ENCODE measurements around the gene SLC17A4. TPM values are rescaled to one million over a fixed set of nuclear protein-coding genes. Genes with fewer than 3 reads are reported as not detected.

The SLC17A4 gene
- total RNA-seq, 2 donors from 2014 or later: not detected

DNA sequence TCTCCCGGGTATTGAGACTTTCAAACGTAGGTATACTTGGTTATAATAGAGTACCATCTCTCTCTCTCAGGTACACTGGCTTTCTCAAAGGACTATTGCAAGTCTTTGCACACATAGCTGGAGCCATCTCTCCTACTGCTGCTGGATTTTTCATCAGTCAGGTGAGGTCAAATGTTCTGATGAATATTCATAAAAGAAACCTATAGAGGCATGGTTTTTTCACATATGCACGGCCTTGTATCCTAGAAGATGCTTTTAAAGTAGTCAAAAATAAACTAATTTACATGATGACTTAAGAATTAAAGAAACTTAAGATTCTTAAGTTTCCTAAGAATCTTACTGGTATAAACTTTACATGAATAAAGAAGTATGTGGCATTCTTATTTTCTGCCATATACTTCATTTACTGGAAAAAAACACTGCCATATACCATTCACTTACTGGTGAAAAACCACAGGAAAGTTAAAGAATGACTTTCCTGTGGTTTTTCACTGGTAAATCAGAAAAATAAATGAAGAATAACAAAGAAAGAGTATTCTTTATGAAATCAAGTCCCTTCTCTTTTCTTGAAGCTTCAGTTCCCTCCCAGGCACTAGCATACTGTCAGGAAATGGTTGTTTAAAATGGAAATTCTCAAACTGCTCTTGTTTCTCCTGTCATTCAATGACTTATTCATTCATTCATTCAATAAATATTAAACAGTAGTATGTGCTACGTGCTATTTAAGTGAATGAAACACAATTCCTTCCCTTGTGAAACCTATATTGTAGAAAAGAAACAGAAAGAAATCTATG, 23.5 kb downstream of the SLC17A4 start:
- H3K27ac Mint-ChIP-seq: peak overlapping the region in 1 of 2 donors; percentile 20
- DNase-seq (ENCODE audit: low spot score in 2 of 2): no peak
- peak; percentile 22 to 86 for ATAC-seq

DNA sequence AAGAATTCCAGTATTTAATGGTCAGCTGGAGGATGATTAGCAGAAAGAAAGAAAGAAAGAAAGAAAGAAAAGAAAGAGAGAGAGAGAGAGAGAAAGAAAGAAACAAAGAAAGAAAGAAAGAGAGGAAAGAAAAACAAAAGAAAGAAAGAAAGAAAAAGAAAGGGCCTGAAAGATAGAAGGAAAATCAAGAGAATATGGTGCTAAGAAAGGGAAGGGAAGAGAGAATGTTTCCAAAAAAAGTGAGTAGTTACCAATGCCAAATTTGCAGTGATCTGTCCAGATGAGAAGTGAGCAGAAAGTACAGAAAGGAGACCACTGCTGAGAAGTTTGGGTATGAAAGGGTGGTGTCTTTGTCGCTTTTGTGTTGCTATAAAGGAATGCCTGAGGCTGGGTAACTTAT, 26.6 kb downstream of the SLC17A4 start:
- Mint-ChIP-seq H3K27ac (no peak overlapping the region), H3K36me3 (peaks cover 0 to 12% of the 10 kb centered on the region in 2 donors), H3K9me3 (peaks cover 3 to 12% of the 10 kb centered on the region in 2 donors)
- no peak for ATAC-seq
- DNase-seq (ENCODE audit: low spot score in 2 of 2): no peak

More for the DNA sequence above, 23.5 kb downstream of the SLC17A4 start:
- peaks cover 1 to 3% of the 10 kb centered on the region in 2 donors for H3K9me3 Mint-ChIP-seq
- H3K36me3 Mint-ChIP-seq: peaks cover 0 to 1% of the 10 kb centered on the region in 2 donors

DNA sequence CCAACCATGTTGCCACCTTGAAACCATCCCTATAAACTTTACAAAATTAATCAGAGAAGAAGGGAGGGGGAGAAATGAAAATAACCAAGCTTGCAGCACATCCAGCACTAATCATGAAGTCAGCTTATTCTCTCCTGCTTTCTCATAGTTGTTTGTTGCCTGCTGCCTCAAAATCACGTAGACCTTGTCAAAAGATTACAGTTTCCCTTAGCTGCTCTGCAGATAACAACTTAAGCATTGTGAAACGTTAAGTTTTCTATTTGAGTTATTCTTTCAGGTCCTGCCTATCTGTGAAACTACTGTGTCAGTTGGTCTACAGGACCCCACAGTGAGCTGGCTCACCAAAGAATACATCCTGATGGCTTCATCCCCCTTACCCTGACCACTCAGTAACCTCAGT, 32.9 kb downstream of the SLC17A4 start:
- Mint-ChIP-seq H3K27ac (no peak overlapping the region), H3K36me3 (peaks cover 0 to 12% of the 10 kb centered on the region in 2 donors), H3K9me3 (peaks cover 0 to 12% of the 10 kb centered on the region in 2 donors)
- ATAC-seq (peak in 1 of 2 donors; percentile 50), DNase-seq (ENCODE audit: low spot score in 2 of 2) (no peak)

DNA sequence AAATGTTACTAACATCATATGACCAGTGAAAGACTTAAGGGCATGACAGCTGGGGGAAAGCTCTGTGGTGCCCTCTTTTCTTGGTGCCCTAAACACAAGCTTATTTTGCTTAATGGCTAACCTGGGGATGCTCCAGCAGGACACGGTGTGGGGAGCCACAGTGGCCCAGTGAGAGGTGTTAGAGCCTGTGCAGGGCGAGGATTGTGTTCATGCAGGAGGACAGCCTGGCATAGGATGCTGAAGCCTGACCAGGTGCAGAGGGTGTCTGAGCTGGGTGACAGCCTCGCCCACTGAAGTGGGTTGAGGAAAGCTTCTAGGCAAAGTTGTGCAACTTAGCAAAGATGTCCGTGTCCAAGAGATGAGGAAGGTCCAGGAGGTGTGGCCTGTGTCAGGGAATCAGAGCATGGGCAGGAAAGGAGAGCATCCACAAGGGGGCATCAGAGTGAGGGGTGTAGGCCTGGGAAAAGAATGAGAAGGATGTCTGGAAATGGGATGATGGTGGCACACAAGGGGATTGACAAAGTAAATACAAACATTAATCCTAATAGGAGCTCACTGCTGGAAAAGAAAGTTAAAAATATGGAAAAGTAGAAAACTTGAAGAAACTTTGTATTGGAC, 33.9 kb downstream of the SLC17A4 start:
- peaks cover 0 to 8% of the 10 kb centered on the region in 2 donors for H3K36me3 Mint-ChIP-seq
- no peak overlapping the region for H3K27ac Mint-ChIP-seq
- H3K9me3 Mint-ChIP-seq: peaks cover 0 to 12% of the 10 kb centered on the region in 2 donors
- DNase-seq (ENCODE audit: low spot score in 2 of 2): peak in 1 of 2 donors; percentile 44
- ATAC-seq: peak; percentile 46 to 75

DNA sequence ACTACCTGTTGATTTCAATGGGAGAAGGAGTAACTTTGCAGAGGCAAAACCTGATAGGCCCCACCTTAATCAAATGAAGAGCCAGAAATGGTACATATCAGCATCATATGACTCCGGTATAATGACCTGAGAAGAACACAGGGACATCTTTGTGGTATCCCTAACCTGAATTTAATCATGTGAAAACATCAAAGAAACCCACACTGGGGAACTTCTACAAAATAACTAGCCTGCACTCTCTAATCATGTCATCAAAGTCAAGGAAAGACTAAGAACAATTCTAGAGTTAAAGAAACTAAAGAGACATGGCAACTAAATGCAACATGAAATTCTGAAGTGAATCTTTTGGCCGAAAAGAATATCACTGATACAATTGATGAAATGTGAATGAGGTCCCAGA, 34.9 kb downstream of the SLC17A4 start:
- ATAC-seq (peak; percentile 40 to 83), DNase-seq (ENCODE audit: low spot score in 2 of 2) (no peak)
- H3K9me3 Mint-ChIP-seq: peaks cover 0 to 5% of the 10 kb centered on the region in 2 donors
- no peak overlapping the region for H3K27ac Mint-ChIP-seq
- no peaks in the 10 kb centered on the region for H3K36me3 Mint-ChIP-seq

DNA sequence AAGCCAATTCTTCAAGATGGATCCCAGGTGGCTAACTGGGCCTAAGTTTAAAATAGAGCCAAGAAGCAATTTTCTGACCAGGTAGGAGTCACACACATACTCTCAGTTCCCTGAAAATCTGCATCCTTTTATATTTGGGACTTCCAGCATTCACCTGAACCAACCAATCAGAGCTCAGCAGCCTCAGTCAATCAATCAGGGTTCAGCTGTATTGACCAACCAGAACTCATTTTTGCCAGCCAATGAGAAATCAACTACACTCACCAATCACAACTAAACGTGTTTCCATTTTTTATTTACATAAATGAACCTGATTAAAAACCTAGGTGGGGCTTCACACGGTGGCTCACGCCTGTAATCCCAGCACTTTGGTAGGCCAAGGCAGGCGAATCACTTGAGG, 37.5 kb downstream of the SLC17A4 start:
- ATAC-seq (no peak), DNase-seq (ENCODE audit: low spot score in 2 of 2) (no peak)
- no peaks in the 10 kb centered on the region for H3K36me3 Mint-ChIP-seq

DNA sequence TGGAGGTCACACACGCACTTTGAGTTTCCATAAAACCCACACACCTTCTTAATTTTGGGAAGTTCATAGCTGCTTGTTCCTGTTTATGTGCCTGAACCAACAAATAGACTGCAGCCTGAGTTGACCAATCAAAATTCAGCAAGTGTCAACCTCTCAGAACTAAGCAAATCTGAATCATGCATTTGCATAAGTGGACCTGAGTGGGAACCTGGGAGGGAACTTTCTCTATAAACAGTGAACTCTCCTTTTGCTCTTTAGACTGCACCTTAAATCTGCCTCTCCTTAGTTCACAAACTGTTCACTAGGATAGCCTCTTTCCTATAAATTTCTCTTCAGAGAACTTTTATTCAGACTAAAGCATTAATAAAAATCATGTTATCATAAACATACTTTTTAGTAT, 39.4 kb downstream of the SLC17A4 start:
- no peak overlapping the region for H3K27ac Mint-ChIP-seq

More for the DNA sequence above, 37.5 kb downstream of the SLC17A4 start:
- Mint-ChIP-seq H3K9me3 (peaks cover 0 to 5% of the 10 kb centered on the region in 2 donors), H3K27ac (no peak overlapping the region)

DNA sequence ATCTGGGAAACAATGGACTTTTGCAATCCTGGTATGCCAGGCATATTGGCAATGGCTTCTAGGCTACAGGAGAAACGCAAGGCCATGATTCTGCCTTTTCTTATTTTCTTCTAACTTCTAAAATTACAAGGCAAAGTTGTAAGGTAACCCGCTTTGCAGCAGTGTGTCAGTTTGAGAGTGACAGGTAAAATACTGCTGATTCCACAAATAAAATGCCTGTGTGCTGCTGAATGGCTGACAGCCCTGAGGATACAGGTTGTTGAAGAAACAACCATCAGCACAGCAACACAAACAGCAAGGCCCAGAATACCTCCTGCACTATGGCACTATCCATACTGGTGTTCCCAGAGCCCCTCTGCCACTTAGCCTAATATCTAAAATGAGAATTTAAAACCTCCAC, 40.2 kb downstream of the SLC17A4 start:
- H3K36me3 Mint-ChIP-seq: no peaks in the 10 kb centered on the region
- H3K9me3 Mint-ChIP-seq: peaks cover 0 to 5% of the 10 kb centered on the region in 2 donors
- no peak for DNase-seq (ENCODE audit: low spot score in 2 of 2)

More for the DNA sequence above, 39.4 kb downstream of the SLC17A4 start:
- DNase-seq (ENCODE audit: low spot score in 2 of 2): no peak
- Mint-ChIP-seq H3K9me3 (peaks cover 0 to 5% of the 10 kb centered on the region in 2 donors), H3K36me3 (no peaks in the 10 kb centered on the region)
- no peak for ATAC-seq

DNA sequence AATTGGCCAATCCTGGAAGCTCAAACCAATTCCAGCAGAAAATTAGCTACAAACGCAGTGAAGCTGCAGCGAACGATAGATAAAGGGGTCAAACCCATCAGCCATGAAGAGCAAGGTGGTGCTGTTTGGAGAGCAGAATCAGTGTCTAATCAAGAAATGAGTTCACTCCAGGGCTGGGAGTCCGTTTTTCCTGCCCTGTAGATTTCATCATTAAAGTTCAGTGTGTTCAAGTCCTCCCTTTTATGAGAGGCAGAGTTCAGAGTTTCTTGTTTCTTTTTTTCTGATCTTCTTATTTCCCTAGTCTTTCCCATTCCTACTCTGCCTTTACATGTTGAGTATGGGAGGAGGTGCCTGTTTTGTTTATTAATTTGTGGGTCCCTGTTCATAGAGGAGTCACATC, 46.9 kb downstream of the SLC17A4 start:
- no peak overlapping the region for H3K27ac Mint-ChIP-seq
- no peak for DNase-seq (ENCODE audit: low spot score in 2 of 2)
- ATAC-seq: no peak
- no peaks in the 10 kb centered on the region for H3K9me3 Mint-ChIP-seq
- H3K36me3 Mint-ChIP-seq: no peaks in the 10 kb centered on the region

More for the DNA sequence above, 40.2 kb downstream of the SLC17A4 start:
- ATAC-seq: no peak
- H3K27ac Mint-ChIP-seq: no peak overlapping the region

DNA sequence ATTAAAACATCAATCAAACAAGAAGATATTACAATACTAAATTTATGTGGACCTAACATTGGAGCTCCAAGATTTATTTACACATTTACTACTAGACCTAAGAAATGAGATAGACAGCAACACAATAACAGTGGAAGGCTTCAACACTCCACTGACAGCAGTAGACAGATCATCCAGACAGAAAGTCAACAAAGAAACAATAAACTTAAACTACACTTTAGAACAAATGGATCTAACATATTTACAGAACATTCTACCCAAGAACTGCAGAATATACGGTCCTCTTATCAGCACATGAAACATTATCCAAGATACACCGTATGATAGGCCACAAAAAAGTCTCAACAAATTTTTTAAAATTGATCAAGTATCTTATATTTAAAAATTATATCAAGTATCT, 50.3 kb downstream of the SLC17A4 start:
- no peak overlapping the region for H3K27ac Mint-ChIP-seq
- H3K9me3 Mint-ChIP-seq: no peaks in the 10 kb centered on the region
- no peak for DNase-seq (ENCODE audit: low spot score in 2 of 2)
- H3K36me3 Mint-ChIP-seq: no peaks in the 10 kb centered on the region
- no peak for ATAC-seq

DNA sequence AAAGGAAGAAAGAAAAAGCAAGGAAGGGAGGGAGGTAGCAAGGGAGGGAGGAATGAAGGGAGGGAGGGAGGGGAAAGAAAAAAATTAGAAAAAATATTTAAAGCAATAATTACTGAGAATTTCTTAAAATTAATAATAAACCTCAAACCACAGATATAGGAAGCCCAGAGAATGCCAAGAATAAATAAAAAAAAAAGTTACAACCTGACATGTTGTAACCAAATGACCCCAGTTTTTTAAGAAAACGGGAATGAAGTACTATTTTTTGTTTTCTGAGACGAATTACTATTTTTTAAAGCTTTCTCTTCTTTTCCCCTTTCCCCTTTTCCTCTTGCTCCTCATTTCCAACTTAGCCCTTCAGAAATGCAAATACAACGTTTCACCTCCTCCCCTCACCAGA, 60.7 kb downstream of the SLC17A4 start:
- ATAC-seq: no peak
- Mint-ChIP-seq H3K27ac (peak overlapping the region in 1 of 2 donors; percentile 40), H3K36me3 (peaks cover 0 to 5% of the 10 kb centered on the region in 2 donors), H3K9me3 (peaks cover 4% of the 10 kb centered on the region in 2 donors)
- DNase-seq (ENCODE audit: low spot score in 2 of 2): no peak

DNA sequence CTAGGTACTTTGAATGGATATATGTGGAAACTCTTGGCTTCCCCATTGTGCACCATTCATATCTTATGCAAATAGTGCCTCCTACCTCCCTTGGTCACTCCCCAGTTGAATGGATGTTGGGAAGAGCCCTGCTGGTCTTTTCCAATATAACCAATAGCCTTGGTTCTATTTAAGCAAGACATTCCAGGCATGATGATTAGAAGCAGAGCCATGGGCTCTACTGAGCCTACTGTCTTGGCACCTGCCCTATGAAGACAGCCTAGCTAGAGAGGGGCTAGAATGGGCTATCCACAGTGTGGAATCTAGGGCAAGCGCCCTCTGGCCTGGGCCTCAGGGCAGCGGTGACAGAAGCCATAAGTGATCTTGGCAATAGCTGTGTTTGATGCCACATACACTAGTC, 61.7 kb downstream of the SLC17A4 start:
- no peak overlapping the region for H3K27ac Mint-ChIP-seq
- DNase-seq (ENCODE audit: low spot score in 2 of 2) (no peak), ATAC-seq (no peak)
- peaks cover 0 to 5% of the 10 kb centered on the region in 2 donors for H3K36me3 Mint-ChIP-seq
- peaks cover 4% of the 10 kb centered on the region in 2 donors for H3K9me3 Mint-ChIP-seq

DNA sequence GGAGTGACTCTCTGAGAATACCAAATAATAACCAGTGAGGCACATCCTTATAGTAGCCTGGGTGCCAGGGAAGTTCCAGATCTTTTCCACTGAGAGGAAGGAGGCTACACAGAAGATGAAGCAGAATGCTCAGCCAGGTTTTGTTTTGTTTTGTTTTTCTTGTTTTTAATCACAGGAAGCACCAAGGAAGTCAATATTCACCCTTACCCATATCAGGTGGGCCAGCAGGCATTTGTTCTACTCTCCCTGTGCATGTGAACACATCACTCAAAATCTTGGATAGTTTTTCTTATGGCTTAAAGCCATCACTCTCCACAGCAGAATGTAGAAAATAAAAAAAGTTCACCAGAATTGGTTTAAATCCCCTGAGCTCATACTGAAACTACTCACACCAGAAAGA, 66.8 kb downstream of the SLC17A4 start:
- H3K9me3 Mint-ChIP-seq: peaks cover 8 to 14% of the 10 kb centered on the region in 2 donors

DNA sequence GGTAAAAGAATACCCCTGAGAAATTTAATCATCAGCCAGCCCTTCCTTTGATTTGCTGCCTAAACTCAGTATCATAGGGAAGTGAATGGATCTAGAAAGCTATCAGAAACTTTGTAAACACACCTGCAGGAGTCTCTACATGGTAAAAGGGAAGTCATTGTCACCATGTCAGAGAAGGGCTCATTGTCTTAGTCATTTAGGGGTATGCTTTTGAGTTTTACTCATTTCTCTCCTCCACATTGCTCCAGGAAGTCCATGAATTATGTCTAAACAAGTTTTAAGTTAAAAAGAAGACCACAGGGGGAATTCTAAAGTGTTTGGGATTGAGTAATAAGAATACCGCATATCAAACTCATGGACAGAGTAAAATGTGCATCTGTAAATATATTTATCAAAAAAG, 74.8 kb downstream of the SLC17A4 start:
- ATAC-seq (peak; percentile 87 to 100), DNase-seq (ENCODE audit: low spot score in 2 of 2) (no peak)
- H3K9me3 Mint-ChIP-seq: peaks cover 6 to 10% of the 10 kb centered on the region in 2 donors
- H3K27ac Mint-ChIP-seq: no peak overlapping the region
- H3K36me3 Mint-ChIP-seq: peaks cover 5 to 22% of the 10 kb centered on the region in 2 donors

More for the DNA sequence above, 66.8 kb downstream of the SLC17A4 start:
- Mint-ChIP-seq H3K27ac (no peak overlapping the region), H3K36me3 (peaks cover 5 to 21% of the 10 kb centered on the region in 2 donors)
- ATAC-seq (peak in 1 of 2 donors; percentile 71), DNase-seq (ENCODE audit: low spot score in 2 of 2) (no peak)

DNA sequence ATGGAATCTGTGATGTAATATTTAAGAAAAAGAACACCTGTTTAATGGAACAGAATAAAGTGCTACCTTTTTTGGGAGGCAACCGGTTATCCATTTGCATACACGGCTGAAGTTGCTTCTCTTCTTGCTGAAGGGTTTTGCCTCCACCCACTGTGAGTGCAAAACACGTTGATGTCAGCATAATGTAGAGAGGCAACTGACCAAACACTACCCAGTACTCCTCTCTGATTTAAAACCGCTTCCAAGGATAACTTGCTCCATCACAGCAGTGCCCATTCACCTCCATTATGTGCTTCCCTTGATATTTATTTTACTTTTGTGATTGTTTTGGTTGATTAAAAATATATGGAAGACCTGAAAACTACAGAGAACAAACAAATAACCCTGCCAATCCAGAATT, 75.9 kb downstream of the SLC17A4 start:
- Mint-ChIP-seq H3K9me3 (peaks cover 5 to 9% of the 10 kb centered on the region in 2 donors), H3K36me3 (peaks cover 3 to 20% of the 10 kb centered on the region in 2 donors), H3K27ac (no peak overlapping the region)
- no peak for ATAC-seq
- DNase-seq (ENCODE audit: low spot score in 2 of 2): no peak

Measured in activated naive CD4-positive, alpha-beta T cell treated with anti-CD3 and anti-CD28 coated beads, Interleukin-2, amount 50 U/mL, for 72 hours (primary cell).